GM10266 (cell line): Measurements from ENCODE around the gene PXDN.
"Not testable (repeated sequence)": the region's sequence is repeated elsewhere in the genome, so short reads cannot be mapped to it uniquely, and the experiment has no call there.

Experiments
- DNase-seq: peaks from one replicate; pipeline ENCODE4 v3.0.0; 2012; ENCODE audit errors: extremely low spot score
- CTCF ChIP-seq: IDR thresholded peaks from 2 replicates; pipeline ENCODE4 v1.5.1; 2012; ENCODE audit warnings: mild to moderate bottlenecking, low read depth; ENCODE audit not compliant: control insufficient read depth, insufficient read depth; ENCODE audit errors: missing control alignments

PXDN gene

GRCh38 chr2:1685078-1685956 lies 59.0 kb downstream of the PXDN start:
- no peak for TF ChIP-seq CTCF
- DNase-seq, result no peak

GRCh38 chr2:1683297-1683696 lies 61.0 kb downstream of the PXDN start:
- TF ChIP-seq CTCF, result no peak
- no peak for DNase-seq

GRCh38 chr2:1682181-1682440 lies 62.2 kb downstream of the PXDN start:
- TF ChIP-seq CTCF, result no peak
- no peak for DNase-seq

GRCh38 chr2:1681323-1682180 lies 62.8 kb downstream of the PXDN start:
- no peak for DNase-seq
- TF ChIP-seq CTCF, result no peak

GRCh38 chr2:1681017-1681318 lies 63.3 kb downstream of the PXDN start:
- no peak for DNase-seq
- TF ChIP-seq CTCF, result no peak

- DNase-seq, result no peak
- no peak for TF ChIP-seq CTCF
Observed at GRCh38 chr2:1680222-1681016, 63.9 kb downstream of the PXDN start.

- DNase-seq, result not testable (repeated sequence)
Observed at GRCh38 chr2:1679488-1680039, 64.8 kb downstream of the PXDN start.

- not testable (repeated sequence) for DNase-seq
Observed at GRCh38 chr2:1679065-1679464, 65.2 kb downstream of the PXDN start.
